Sigmoid colon (tissue), 4 donors: ENCODE measurements around the gene ADAMTS17.

Experiments
- CTCF ChIP-seq, 4 experiments: fragments of 450-650 bp in 3 of 4; fragments of 200-600 bp in 1 of 4; IDR thresholded peaks; one replicate each; pipeline ENCODE4 v1.5.1; 2016 to 2019; ENCODE audit warnings: antibody characterized with exemption in 4 of 4, mild to moderate bottlenecking in 3 of 4, moderate library complexity in 2 of 4
- POLR2A ChIP-seq, 2 donors: fragments of 450-650 bp; IDR thresholded peaks; one replicate each; pipeline ENCODE4 v1.6.1; 2016; ENCODE audit warnings: antibody characterized with exemption in 2 of 2, mild to moderate bottlenecking in 2 of 2, moderate library complexity in 2 of 2
- POLR2AphosphoS5 ChIP-seq, 4 donors: sonication (generic); formaldehyde crosslinking; IDR thresholded peaks; one replicate each; pipeline ENCODE4 v1.6.1; 2017; ENCODE audit warnings: antibody characterized with exemption in 4 of 4

- TF ChIP-seq CTCF (IDR thresholded peaks at IDR 0.05) (no peak), POLR2AphosphoS5 (IDR thresholded peaks at IDR 0.05) (no peak), POLR2A (IDR thresholded peaks at IDR 0.05) (no peak)
These were observed 172.0 kb downstream of the ADAMTS17 start for GRCh38 chr15:100169615-100170290.
